MG63 (cell line): ENCODE results near the gene MYO18B. TPM values are rescaled to one million over a fixed set of nuclear protein-coding genes. Genes with fewer than 3 reads are reported as not detected.

ENCODE experiments used
- DNase-seq: peaks from one replicate; pipeline ENCODE4 v3.0.0-alpha.2; 2020
- H3K27me3 ChIP-seq: fragments of 250-450 bp; sonication (Bioruptor Pico); 2 replicates; pipeline ENCODE4 v1.5.1; 2020; ENCODE audit warnings: mild to moderate bottlenecking, moderate library complexity
- H3K36me3 ChIP-seq: fragments of 250-450 bp; sonication (Bioruptor Pico); 2 replicates; pipeline ENCODE4 v1.5.1; 2020; ENCODE audit warnings: mild to moderate bottlenecking, moderate library complexity
- H3K4me3 ChIP-seq: fragments of 250-450 bp; sonication (Bioruptor Pico); 2 replicates; pipeline ENCODE4 v1.5.1; 2020; ENCODE audit warnings: mild to moderate bottlenecking, moderate library complexity
- H3K9me3 ChIP-seq: fragments of 250-450 bp; sonication (Bioruptor Pico); 2 replicates; pipeline ENCODE4 v1.5.1; 2020; ENCODE audit warnings: mild to moderate bottlenecking, moderate library complexity
- total RNA-seq: library from RNA; depleted of rRNA; stranded (reverse); fragments of >200 nt; shearing (Covaris generic); gene quantifications from 2 replicates; pipeline ENCODE4 v1.2.3, GENCODE V29; 2014; ENCODE audit warnings: low replicate concordance

MYO18B gene
- total RNA-seq, 1 experiment from 2014 or later: not detected

DNA sequence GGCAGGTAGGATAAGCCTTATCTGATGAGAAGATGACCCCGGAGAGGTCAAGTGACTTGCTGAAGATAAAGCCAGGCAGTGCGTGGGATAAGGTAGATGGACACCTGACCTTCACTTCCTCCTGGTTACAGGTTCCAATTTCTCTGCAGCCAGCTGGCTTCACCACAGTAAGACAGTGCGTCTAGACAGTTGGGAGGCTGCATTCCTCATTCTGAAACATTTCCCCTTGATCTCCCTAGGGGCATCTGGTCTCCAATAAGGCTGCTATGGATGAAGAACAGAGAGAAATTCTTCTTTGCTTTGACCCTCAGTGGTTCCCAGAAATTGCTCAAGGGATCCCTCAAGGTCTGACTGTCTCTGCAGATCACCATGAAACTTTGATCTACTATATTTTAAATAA, 211.3 kb downstream of the MYO18B start:
- no peaks in the 10 kb centered on the region for H3K36me3 ChIP-seq
- no peak for DNase-seq
- H3K4me3 ChIP-seq: no peak overlapping the region
- no peaks in the 10 kb centered on the region; the same call in 1 of the 2 replicates for H3K27me3 ChIP-seq
- H3K9me3 ChIP-seq: no peaks in the 10 kb centered on the region

DNA sequence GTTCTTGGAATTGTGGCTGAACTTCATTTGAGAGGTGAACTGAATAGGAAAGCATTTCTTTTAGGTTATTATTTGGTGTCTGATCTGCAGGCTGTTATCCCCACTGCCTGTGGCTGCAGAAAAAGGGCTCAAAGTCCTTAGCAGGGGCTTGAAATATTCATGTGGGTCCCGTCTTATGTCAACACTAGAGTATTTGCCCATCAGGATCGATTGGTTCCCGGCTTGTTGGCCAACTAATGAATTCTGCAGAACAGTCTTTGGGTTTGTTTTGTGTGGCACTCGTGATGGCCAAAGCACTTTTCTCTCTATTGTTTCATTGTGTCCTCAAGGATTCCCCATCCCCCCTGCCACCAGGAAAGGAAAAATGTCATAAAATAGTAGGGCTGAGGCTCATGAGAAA, 211.9 kb downstream of the MYO18B start:
- Histone ChIP-seq H3K36me3 (no peaks in the 10 kb centered on the region), H3K4me3 (no peak overlapping the region), H3K27me3 (no peaks in the 10 kb centered on the region; the same call in 1 of the 2 replicates), H3K9me3 (no peaks in the 10 kb centered on the region)
- no peak for DNase-seq

DNA sequence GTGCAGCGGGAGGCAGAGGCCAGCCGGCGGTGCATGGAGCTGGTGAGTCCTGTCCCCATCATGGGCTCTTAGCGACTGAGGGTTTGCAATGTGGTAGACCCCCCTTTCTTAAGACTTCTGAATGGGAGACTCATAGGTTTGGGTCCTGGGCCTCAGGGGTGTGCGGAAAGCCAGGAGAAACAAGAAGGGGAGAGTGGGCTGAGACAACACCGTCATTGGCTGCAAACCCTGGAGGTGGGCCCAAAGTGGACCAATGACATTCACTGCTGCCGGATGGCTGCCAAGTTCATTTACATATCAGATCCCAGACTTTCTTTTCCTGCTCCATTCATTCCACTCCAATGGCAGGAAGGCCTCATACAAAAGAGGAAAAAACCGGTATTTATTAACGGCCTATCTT, 213.3 kb downstream of the MYO18B start:
- no peaks in the 10 kb centered on the region; the same call in 1 of the 2 replicates for H3K27me3 ChIP-seq
- H3K36me3 ChIP-seq: no peaks in the 10 kb centered on the region
- no peak overlapping the region for H3K4me3 ChIP-seq
- DNase-seq: no peak
- no peaks in the 10 kb centered on the region for H3K9me3 ChIP-seq

DNA sequence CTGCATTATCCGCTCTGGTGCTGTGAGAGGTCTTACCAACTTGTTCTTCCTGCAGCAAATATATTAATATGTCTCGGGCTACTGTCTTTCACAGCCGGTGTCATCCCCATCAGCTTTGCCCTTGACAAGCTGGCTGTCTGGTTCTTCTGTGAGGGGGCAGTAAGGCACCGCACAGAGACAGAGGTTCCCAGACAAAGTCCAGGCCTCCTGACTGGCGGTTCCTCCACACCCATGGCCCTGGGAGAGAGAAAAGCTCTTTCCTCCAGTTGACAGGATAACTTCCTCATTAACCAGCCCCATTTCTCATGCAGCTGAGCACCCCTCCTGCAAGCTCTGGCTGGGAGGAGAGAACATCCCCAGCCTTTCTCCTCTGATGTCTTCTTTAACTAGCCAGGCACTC, 214.8 kb downstream of the MYO18B start:
- no peaks in the 10 kb centered on the region for H3K36me3 ChIP-seq
- no peak for DNase-seq
- no peaks in the 10 kb centered on the region for H3K9me3 ChIP-seq
- no peaks in the 10 kb centered on the region; the same call in 1 of the 2 replicates for H3K27me3 ChIP-seq
- H3K4me3 ChIP-seq: no peak overlapping the region

DNA sequence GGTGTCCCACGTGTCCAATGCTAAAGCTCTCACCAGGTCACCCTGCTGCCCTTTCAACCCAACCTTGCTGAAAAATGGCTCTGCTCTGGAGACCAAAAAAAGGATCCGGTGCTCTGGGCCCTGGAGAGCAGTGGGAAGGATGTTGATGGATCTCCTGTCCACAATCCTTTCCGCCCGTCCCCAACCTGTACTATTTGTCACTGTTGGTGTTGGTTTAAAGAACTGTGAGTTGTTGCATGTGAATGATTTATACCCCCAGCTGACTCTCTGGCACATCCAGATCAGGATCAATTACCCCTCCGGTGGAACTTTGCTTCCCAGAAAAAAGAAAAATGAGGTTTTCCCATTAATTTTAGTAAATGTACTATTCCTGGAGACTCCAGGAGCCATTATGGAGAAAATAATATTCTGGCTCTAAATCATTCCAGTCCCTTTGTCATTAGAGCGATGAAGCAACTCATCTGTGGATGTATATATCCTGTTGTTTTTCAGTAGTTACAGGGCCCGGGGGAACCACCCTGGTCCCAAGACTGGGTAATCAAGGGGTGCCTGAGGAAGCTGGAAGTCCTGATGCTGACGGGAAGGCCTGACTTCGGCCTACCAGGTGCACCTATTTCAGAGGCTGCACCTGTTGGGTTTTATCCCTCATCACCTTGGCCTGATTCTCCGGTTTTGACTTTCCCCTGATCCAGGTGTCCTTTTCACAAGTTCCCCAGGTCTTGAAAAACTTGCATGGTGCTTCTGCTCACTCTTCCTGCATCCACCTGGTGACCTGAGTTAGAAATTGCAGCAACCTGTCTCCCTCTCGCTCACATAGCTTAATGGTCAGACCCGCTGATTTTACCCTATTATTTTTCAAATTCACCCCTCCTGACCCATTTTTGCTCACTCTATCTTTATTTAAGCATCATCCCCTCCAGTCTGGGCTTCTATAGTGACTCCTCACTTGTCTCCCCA, 218.1 kb downstream of the MYO18B start:
- Histone ChIP-seq H3K4me3 (no peak overlapping the region), H3K36me3 (no peaks in the 10 kb centered on the region)

DNA sequence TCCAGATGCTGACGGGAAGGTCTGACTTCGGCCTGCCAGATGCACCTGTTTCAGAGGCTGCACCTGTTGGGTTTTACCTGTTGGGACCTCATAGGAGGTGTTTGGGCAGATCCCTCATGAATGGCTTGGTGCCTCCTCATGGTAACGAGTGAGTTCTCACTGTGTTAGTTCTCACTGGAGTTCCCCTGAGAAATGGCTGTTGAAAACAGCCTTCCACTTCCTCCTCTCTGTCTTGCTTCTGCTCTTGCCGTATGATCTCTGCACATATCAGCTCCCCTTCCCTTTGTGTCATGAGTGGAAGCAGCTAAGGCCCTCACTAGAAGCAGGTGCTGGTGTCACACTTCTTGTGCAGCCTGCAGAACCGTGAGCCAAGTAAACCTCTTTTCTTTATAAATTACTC, 219.7 kb downstream of the MYO18B start:
- Histone ChIP-seq H3K4me3 (no peak overlapping the region), H3K9me3 (no peaks in the 10 kb centered on the region), H3K27me3 (peaks cover 4% of the 10 kb centered on the region; the same call in 1 of the 2 replicates), H3K36me3 (no peaks in the 10 kb centered on the region)
- no peak for DNase-seq

More for the DNA sequence above, 218.1 kb downstream of the MYO18B start:
- no peaks in the 10 kb centered on the region for H3K27me3 ChIP-seq
- no peaks in the 10 kb centered on the region for H3K9me3 ChIP-seq
- DNase-seq: no peak

DNA sequence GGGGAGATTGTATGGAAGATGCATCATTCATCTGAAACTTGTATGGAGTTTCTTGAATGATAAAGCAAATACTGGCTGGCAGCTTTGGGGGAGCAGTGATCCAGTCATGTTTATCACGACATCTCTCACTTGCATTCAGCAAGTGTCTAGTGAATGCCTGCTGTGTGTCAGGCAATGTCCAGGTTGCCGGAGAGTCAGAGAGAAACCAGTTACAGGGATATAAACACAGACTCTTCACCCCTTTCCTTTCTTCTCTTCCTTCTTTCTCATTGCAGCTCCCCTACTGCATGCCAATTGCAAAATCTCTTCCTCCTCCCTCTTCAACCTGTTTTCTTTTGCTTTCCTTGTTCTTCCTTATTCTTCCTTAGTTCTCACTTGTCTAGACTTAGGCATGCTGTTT, 220.7 kb downstream of the MYO18B start:
- Histone ChIP-seq H3K4me3 (no peak overlapping the region), H3K36me3 (no peaks in the 10 kb centered on the region), H3K27me3 (peaks cover 7% of the 10 kb centered on the region; the same call in 1 of the 2 replicates), H3K9me3 (no peaks in the 10 kb centered on the region)
- no peak for DNase-seq

DNA sequence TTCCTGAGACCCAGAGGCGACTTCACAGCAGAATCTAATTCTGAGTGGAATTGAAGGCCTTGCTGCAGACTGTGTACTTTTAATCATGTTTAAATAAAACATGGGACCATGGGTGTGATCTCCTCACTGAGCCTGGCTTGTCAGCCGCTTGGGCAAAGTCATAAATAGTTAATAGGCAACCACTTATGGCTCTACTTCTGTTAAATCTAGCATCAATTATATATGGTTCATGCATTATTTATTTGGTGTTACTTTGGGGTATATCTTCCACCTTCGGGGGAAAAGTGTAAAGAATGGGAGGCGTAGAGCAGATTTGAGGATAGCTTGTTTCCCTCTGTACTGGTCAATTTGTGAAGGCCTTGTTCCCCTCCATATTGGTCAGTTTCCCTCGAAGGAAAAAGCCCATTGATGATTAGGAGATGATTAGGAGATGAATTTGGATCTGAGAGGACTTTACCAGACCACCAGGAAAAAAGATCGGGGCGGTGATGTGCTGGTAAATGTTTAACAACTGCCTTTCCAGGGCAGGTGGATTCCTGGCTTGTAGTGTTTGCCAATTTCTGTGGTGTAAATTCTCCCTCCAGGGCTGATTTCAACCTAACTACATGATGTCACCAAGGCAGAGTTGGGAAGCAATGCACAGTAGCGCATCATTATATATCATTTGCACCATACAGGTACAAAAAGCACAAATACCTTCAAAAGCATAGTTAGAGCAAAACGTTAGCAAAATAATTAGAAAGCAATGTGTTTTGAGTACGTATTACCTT, 223.2 kb downstream of the MYO18B start:
- no peak for DNase-seq
- H3K36me3 ChIP-seq: no peaks in the 10 kb centered on the region
- no peaks in the 10 kb centered on the region for H3K9me3 ChIP-seq
- H3K27me3 ChIP-seq: peaks cover 7% of the 10 kb centered on the region; the same call in 1 of the 2 replicates
- no peak overlapping the region for H3K4me3 ChIP-seq

DNA sequence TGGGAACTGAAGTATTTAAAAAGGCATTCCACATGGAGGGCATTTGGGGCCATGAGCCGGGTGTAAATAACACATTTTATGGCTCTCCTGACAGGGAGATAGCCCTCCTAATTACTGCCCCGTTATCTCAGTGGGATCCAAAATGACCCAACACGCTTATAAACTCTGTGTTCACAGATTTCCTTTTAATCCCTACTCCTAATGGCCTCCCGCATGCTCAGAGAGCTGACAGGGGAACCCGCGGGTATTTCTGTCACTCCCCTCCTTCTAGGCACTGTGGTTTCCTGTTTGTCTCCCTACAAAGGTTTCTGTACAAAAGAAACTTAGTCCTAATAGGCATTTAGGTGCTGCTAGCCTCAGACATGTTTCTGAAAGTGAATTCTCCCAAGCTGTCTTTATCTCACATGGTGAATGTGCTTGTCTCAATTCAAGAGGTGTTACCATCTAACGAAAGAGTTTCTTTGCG, 224.5 kb downstream of the MYO18B start:
- Histone ChIP-seq H3K27me3 (peaks cover 7% of the 10 kb centered on the region; the same call in 1 of the 2 replicates), H3K36me3 (no peaks in the 10 kb centered on the region), H3K4me3 (no peak overlapping the region), H3K9me3 (no peaks in the 10 kb centered on the region)
- no peak for DNase-seq

DNA sequence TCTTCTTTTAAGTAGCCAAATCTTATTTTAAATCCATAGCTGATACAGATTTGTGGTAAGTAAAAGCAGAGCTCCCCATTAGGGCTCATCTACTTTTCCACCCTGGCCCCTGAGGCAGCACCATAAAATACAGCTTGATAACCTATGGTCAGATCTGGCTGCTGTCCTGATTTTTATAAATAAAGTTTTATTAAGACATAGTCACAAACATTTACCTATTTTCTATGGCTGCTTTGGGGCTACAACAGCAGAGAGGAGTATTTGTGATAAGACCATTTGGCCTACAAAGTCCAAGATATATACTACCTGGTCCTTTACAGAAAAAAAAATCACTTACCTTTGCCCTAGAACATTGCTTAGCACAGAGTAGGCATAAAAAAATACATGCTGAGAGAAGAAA, 227.3 kb downstream of the MYO18B start:
- Histone ChIP-seq H3K4me3 (no peak overlapping the region), H3K9me3 (no peaks in the 10 kb centered on the region), H3K36me3 (no peaks in the 10 kb centered on the region), H3K27me3 (peaks cover 7% of the 10 kb centered on the region; the same call in 1 of the 2 replicates)
- no peak for DNase-seq

DNA sequence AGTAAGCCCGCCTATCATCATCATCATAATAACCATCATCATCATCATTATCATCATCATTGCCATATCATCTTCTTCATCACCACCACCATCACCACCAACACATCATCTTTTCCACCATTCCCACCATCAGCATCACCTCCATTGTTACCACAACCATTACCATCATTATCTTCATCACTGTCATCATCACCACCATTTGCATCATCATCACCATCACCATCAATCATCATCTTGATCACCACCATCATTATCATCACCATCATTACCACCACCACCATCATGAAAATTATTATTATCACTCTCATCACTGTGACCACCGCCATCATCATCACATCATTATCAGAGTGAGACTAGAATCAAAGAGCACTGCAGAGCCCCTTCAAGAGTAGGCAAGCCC, 227.9 kb downstream of the MYO18B start:
- H3K4me3 ChIP-seq: no peak overlapping the region
- DNase-seq: no peak

DNA sequence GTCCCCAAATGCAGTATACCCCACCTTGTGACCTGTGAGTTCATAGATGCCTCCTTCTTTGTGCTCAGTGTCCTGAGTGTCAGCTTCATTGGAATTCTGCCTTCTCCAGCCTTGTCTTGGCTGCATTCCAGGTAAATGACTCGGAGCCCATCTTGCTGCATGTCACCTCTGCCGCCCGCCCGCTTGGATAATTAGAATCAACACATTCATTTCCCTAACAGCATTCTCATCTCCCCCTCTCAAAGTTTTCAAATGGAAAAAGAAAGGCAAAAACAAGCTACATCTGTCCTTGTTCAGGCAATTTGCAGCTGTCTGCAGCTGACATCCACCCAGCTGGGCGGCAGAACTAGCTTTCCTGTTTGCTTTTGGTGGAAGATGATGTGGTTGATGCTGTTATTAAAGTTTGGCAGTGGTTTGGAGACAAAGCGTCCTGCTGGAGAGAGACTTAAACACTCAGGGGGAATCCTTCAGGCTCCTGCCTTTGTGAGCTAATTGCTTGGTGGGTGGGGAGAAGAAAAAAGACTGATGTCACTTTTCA, 228.5 kb downstream of the MYO18B start:
- Histone ChIP-seq H3K9me3 (no peaks in the 10 kb centered on the region), H3K36me3 (no peaks in the 10 kb centered on the region), H3K4me3 (no peak overlapping the region), H3K27me3 (peaks cover 9% of the 10 kb centered on the region; the same call in 1 of the 2 replicates)
- no peak for DNase-seq

More for the DNA sequence above, 227.9 kb downstream of the MYO18B start:
- H3K9me3 ChIP-seq: no peaks in the 10 kb centered on the region
- peaks cover 10% of the 10 kb centered on the region; the same call in 1 of the 2 replicates for H3K27me3 ChIP-seq
- no peaks in the 10 kb centered on the region for H3K36me3 ChIP-seq

DNA sequence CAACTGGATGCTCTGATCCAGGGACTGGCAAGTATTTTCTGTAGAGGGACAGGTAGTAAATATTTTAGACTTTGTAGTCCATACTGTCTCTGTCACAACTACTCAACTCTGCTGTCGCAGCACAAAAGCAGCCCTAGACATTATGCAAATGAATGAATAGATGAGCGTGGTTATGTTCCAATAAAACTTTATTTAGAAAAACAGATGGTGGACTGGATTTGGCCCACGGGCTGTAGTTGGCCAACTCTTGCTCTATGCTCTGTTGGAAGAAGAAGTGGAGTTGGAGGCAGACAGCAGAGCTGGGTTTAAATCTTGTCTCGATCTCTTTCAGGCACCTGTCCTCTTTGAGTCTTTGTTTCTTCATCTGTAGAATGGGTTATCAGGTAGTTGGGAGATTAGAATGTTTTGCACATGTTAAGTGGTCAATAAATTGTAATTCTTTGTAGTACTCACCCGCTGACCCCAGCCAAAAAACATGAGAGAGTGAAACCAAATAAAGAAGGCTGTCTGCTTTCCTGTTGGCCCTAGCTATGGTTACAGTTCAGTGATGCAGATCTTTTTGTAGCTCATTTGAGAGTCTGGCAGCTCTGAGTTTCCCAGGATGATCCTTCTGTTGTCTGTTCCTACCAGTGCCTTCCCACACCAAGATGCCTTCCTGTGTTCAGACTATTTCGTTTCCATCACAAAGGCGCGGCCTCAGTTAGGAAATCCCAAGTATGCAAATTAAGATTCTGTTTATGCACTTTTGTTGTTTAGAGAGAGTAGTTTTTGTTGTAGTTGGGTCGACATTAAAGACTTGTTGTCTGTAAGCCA, 229.2 kb downstream of the MYO18B start:
- H3K27me3 ChIP-seq: peaks cover 9% of the 10 kb centered on the region; the same call in 1 of the 2 replicates
- H3K36me3 ChIP-seq: no peaks in the 10 kb centered on the region
- no peak overlapping the region for H3K4me3 ChIP-seq
- no peak for DNase-seq
- H3K9me3 ChIP-seq: no peaks in the 10 kb centered on the region

DNA sequence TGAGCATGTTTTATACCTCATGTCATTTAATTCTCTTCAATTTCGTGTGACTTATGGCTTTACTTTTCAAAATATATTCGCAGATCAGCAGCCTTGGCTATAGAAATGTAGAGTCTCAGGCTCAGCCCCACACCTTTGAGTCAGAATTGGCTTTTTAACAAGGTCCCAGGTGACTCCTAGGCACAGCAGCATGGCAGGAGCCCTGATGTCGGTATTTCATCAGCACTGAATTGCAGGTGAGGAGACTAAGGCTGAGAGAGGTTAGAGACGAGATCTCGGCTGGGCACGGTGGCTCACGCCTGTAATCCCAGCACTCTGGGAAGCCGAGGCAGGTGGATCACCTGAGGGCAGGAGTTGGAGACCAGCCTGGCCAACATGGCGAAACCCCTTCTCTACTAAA, 230.4 kb downstream of the MYO18B start:
- no peaks in the 10 kb centered on the region for H3K36me3 ChIP-seq
- no peak for DNase-seq
- H3K27me3 ChIP-seq: peaks cover 4% of the 10 kb centered on the region; the same call in 1 of the 2 replicates
- H3K4me3 ChIP-seq: no peak overlapping the region
- H3K9me3 ChIP-seq: no peaks in the 10 kb centered on the region

DNA sequence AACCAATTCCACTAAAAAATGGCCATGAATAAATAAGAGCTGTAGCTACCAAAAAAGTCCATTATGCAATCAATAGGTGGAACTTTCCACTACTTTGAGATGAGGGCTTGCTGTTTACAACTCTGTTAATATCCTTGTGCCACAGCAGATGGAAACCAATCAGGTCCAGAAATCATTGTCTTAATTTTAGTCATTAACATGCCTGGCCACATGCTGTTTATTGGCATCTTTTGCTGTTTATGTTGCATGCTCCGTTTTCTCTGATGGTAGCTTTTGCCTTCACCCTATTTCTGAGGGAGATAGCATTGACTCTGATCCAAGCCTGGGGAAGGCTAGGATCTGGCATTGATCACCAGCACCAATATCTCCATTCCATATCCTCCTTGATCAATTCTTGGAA, 234.4 kb downstream of the MYO18B start:
- DNase-seq: no peak
- Histone ChIP-seq H3K27me3 (peaks cover 6% of the 10 kb centered on the region; the same call in 1 of the 2 replicates), H3K4me3 (no peak overlapping the region), H3K9me3 (no peaks in the 10 kb centered on the region), H3K36me3 (no peaks in the 10 kb centered on the region)

DNA sequence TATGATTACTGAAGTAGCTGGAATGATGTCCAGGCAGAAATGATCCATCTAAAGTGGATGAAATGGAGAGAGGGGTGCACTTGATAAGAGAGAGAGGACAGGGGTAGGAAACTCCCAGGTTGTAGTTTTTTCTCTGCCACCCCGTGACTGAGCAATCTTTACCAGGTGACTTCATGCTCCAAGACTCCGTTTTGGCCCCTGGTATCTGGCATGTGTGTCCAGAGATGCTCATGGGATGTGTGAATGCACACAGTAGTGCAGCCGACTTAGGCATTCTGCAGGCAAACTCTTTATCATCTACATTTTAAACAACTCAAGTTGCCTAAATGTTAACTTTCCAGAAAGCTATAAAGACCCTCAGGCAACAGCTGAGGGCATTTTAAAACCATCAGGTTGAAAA, 238.0 kb downstream of the MYO18B start:
- Histone ChIP-seq H3K27me3 (peaks cover 2% of the 10 kb centered on the region), H3K36me3 (no peaks in the 10 kb centered on the region), H3K4me3 (no peak overlapping the region), H3K9me3 (no peaks in the 10 kb centered on the region)
- no peak for DNase-seq
